ENCODE data around the gene KCNQ1. TPM values are rescaled to one million over a fixed set of nuclear protein-coding genes. Genes with fewer than 3 reads are reported as not detected.

KCNQ1 gene
- total RNA-seq, 2 donors from 2014 or later = 51.4 to 55.8 TPM

DNA sequence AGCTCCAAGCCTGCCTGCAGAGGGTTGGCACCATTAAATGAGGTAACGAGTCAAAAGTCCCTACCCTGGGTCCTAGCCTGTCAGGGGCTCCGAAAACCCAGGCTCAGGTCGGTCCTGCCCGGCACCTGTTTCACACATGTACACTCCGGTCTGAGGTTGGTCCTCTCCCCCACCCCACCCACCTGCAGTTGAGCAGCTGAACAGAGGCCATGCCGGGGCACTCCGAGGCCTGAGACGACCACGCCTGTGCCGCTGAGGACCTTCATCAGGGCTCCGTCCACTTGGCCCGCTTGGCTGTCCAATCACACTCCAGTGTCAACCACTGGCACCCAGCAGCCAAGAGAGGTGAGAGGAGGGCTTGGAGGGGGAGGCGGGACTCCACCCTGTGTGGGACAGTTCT lies 42.7 kb upstream of the KCNQ1 start:
- intact Hi-C loops (cut with DNase I) = no loop called here
- H3K27ac ChIP-seq = no peak overlapping the region

DNA sequence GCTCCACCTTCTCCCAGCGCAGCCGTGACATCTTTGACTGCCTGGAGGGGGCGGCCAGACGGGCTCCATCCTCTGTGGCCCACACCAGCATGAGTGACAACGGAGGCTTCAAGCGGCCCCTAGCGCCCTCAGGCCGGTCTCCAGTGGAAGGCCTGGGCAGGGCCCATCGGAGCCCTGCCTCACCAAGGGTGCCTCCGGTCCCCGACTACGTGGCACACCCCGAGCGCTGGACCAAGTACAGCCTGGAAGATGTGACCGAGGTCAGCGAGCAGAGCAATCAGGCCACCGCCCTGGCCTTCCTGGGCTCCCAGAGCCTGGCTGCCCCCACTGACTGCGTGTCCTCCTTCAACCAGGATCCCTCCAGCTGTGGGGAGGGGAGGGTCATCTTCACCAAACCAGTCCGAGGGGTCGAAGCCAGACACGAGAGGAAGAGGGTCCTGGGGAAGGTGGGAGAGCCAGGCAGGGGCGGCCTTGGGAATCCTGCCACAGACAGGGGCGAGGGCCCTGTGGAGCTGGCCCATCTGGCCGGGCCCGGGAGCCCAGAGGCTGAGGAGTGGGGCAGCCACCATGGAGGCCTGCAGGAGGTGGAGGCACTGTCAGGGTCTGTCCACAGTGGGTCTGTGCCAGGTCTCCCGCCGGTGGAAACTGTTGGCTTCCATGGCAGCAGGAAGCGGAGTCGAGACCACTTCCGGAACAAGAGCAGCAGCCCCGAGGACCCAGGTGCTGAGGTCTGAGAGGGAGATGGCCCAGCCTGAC lies 41.7 kb upstream of the KCNQ1 start:
- no peaks in the 10 kb centered on the region for H3K27me3 ChIP-seq
- no peak for DNase-seq
- no peak overlapping the region for H3K9ac ChIP-seq (ENCODE audit: low read depth in 2 of 2, low read length in 2 of 2)
- no peak overlapping the region for H3K27ac ChIP-seq
- H3K4me3 ChIP-seq = no peak overlapping the region
- no peaks in the 10 kb centered on the region for H3K9me3 ChIP-seq
- H3K36me3 ChIP-seq = no peaks in the 10 kb centered on the region
- H3K4me1 ChIP-seq = peaks cover 16% of the 10 kb centered on the region
- TF ChIP-seq, protein P1, sequence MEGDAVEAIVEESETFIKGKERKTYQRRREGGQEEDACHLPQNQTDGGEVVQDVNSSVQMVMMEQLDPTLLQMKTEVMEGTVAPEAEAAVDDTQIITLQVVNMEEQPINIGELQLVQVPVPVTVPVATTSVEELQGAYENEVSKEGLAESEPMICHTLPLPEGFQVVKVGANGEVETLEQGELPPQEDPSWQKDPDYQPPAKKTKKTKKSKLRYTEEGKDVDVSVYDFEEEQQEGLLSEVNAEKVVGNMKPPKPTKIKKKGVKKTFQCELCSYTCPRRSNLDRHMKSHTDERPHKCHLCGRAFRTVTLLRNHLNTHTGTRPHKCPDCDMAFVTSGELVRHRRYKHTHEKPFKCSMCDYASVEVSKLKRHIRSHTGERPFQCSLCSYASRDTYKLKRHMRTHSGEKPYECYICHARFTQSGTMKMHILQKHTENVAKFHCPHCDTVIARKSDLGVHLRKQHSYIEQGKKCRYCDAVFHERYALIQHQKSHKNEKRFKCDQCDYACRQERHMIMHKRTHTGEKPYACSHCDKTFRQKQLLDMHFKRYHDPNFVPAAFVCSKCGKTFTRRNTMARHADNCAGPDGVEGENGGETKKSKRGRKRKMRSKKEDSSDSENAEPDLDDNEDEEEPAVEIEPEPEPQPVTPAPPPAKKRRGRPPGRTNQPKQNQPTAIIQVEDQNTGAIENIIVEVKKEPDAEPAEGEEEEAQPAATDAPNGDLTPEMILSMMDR (IDR thresholded peaks at IDR 0.05) = no peak
- intact Hi-C loops (cut with DNase I) = no loop called here

More for the DNA sequence above, 42.7 kb upstream of the KCNQ1 start:
- H3K4me1 ChIP-seq = peaks cover 16% of the 10 kb centered on the region
- TF ChIP-seq, protein P1 (IDR thresholded peaks at IDR 0.05) = no peak
- H3K9me3 ChIP-seq = no peaks in the 10 kb centered on the region
- no peak overlapping the region for H3K9ac ChIP-seq (ENCODE audit: low read depth in 2 of 2, low read length in 2 of 2)
- no peaks in the 10 kb centered on the region for H3K27me3 ChIP-seq
- no peak for DNase-seq
- H3K4me3 ChIP-seq = no peak overlapping the region
- no peaks in the 10 kb centered on the region for H3K36me3 ChIP-seq

DNA sequence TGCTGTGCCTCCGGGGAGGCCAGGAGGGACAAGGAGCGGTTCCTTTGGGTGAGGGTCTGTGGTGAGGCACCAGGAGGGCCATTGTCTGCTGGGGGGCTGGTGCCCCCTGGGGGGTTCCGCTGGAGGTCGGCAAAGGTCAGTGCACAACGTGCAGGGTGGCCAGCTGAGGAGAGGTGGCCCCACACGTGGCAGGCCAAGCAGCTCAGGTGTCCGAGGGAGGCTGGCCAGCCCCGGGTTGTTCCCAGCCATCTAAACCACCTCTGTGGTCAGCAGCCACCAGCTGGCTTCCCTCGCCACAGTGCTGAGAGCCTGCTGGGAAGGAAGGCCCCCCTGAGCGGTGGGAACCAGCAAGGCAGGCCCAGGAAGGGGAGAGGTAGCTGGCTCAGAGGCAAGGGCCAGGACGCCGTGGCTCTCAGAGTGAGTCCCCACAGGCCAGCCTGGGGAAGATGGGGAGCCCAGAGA lies 40.0 kb upstream of the KCNQ1 start:
- TF ChIP-seq, protein P1 (IDR thresholded peaks at IDR 0.05) = no peak
- Histone ChIP-seq H3K9ac (ENCODE audit: low read depth in 2 of 2, low read length in 2 of 2) (no peak overlapping the region), H3K9me3 (no peaks in the 10 kb centered on the region), H3K27ac (no peak overlapping the region), H3K36me3 (no peaks in the 10 kb centered on the region), H3K4me3 (no peak overlapping the region), H3K4me1 (peaks cover 8% of the 10 kb centered on the region), H3K27me3 (no peaks in the 10 kb centered on the region)
- intact Hi-C loops (cut with DNase I) = no loop called here
- no peak for DNase-seq

GRCh38 chr11:2406451-2406850 lies 38.4 kb upstream of the KCNQ1 start:
- Histone ChIP-seq H3K4me1 (peaks cover 7% of the 10 kb centered on the region), H3K27ac (no peak overlapping the region), H3K9me3 (no peaks in the 10 kb centered on the region), H3K36me3 (no peaks in the 10 kb centered on the region), H3K4me3 (no peak overlapping the region), H3K9ac (ENCODE audit: low read depth in 2 of 2, low read length in 2 of 2) (no peak overlapping the region), H3K27me3 (no peaks in the 10 kb centered on the region)
- intact Hi-C loops (cut with DNase I) = no loop called here
- TF ChIP-seq, protein P1 (IDR thresholded peaks at IDR 0.05) = no peak
- DNase-seq = no peak

DNA sequence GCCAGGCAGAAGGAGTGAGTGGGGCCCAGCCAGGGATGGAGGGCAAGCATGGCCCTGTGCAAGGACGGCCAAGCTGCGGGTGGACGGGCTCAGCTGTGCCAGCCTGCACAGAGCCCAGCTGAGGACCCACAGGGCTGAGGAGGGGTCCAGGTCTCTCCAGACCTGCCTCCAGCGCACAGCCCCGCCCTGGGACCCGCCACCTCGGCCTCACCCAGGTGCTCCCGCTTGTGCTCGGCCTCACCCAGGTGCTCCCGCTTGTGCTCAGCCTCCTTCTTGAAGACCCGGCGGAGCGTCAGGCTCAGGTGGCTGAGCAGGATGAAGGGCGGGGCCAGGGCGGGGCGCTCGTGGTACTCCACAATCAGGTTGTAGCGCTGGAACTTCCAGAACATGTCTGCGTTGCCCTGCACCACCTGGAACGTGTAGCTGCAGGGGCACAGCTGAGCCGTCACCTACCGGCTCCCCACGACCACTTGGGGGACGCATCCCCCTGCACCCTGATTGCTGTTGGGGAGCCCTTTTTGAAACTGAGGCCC lies 37.9 kb upstream of the KCNQ1 start:
- Histone ChIP-seq H3K27ac (no peak overlapping the region), H3K4me1 (peaks cover 2% of the 10 kb centered on the region), H3K9me3 (no peaks in the 10 kb centered on the region), H3K36me3 (no peaks in the 10 kb centered on the region), H3K27me3 (no peaks in the 10 kb centered on the region), H3K9ac (ENCODE audit: low read depth in 2 of 2, low read length in 2 of 2) (no peak overlapping the region), H3K4me3 (no peak overlapping the region)
- no peak for DNase-seq
- intact Hi-C loops (cut with DNase I) = no loop called here
- TF ChIP-seq, protein P1 (IDR thresholded peaks at IDR 0.05) = no peak
